ENCODE data around the gene ELAC2. TPM values are rescaled to one million over a fixed set of nuclear protein-coding genes. Genes with fewer than 3 reads are reported as not detected.

ELAC2 gene
- total RNA-seq, 1 experiment from 2014 or later: 64.4 TPM

GRCh38 chr17:13038931-13039665 is 21.3 kb upstream of the ELAC2 start:
- H3K36me3 ChIP-seq (ENCODE audit: insufficient read depth, low read length, poor library complexity, severe bottlenecking): no peaks in the 10 kb centered on the region
- H3K4me1 ChIP-seq (ENCODE audit: insufficient read depth, low read length, poor library complexity, severe bottlenecking): no peaks in the 10 kb centered on the region
- peaks cover 32% of the 10 kb centered on the region for H3K27me3 ChIP-seq (replicated peaks; ENCODE audit: insufficient read depth, low read depth, low read length, poor library complexity)
- no TSS peak for BruUV-seq (replicated peaks)
- no peaks in the 10 kb centered on the region for H3K9me3 ChIP-seq (ENCODE audit: low read depth, low read length, poor library complexity, severe bottlenecking)
- CTCF ChIA-PET: no interaction called here
- TF ChIP-seq EZH2 (IDR thresholded peaks at IDR 0.05; ENCODE audit: borderline replicate concordance, low read depth, low read length, poor library complexity, severe bottlenecking) (no peak), CTCF (conservative IDR thresholded peaks at IDR 0.05; ENCODE audit: low read depth, low read length) (no peak)
- intact Hi-C loops (cut with micrococcal nuclease; ENCODE audit: unreplicated experiment): loop anchor here (10.0 kb wide), 1 partner anchor 556 kb away; no protein-coding TSS in a partner anchor
- POLR2A ChIA-PET (ENCODE audit: low non-redundant PET): no interaction called here
- H3K4me3 ChIP-seq (ENCODE audit: low read depth, low read length, poor library complexity, severe bottlenecking): no peak overlapping the region
- H3K27ac ChIP-seq (ENCODE audit: low read depth, low read length, poor library complexity, severe bottlenecking): no peak overlapping the region
- DNase-seq (ENCODE audit: low spot score): no peak

- Histone ChIP-seq H3K27me3 (replicated peaks; ENCODE audit: insufficient read depth, low read depth, low read length, poor library complexity) (peaks cover 24% of the 10 kb centered on the region), H3K4me3 (ENCODE audit: low read depth, low read length, poor library complexity, severe bottlenecking) (no peak overlapping the region), H3K27ac (ENCODE audit: low read depth, low read length, poor library complexity, severe bottlenecking) (no peak overlapping the region), H3K4me1 (ENCODE audit: insufficient read depth, low read length, poor library complexity, severe bottlenecking) (no peaks in the 10 kb centered on the region), H3K9me3 (ENCODE audit: low read depth, low read length, poor library complexity, severe bottlenecking) (no peaks in the 10 kb centered on the region), H3K36me3 (ENCODE audit: insufficient read depth, low read length, poor library complexity, severe bottlenecking) (no peaks in the 10 kb centered on the region)
- ChIA-PET CTCF (no interaction called here), POLR2A (ENCODE audit: low non-redundant PET) (no interaction called here)
- intact Hi-C loops (cut with micrococcal nuclease; ENCODE audit: unreplicated experiment): loop anchor here (10.0 kb wide), 1 partner anchor 558 kb away; no protein-coding TSS in a partner anchor
- no peak for DNase-seq (ENCODE audit: low spot score)
- TF ChIP-seq EZH2 (IDR thresholded peaks at IDR 0.05; ENCODE audit: borderline replicate concordance, low read depth, low read length, poor library complexity, severe bottlenecking): no peak
- no TSS peak for BruUV-seq (replicated peaks)
Observed at GRCh38 chr17:13036751-13037150, 18.9 kb upstream of the ELAC2 start.

- CTCF ChIA-PET: no interaction called here
- intact Hi-C loops (cut with micrococcal nuclease; ENCODE audit: unreplicated experiment): loop anchor here (10.0 kb wide), 1 partner anchor 559 kb away; no protein-coding TSS in a partner anchor
Observed at GRCh38 chr17:13035420-13035819, 17.6 kb upstream of the ELAC2 start.

More at GRCh38 chr17:13035420-13035819, 17.6 kb upstream of the ELAC2 start:
- Histone ChIP-seq H3K4me1 (ENCODE audit: insufficient read depth, low read length, poor library complexity, severe bottlenecking) (no peaks in the 10 kb centered on the region), H3K27ac (ENCODE audit: low read depth, low read length, poor library complexity, severe bottlenecking) (no peak overlapping the region), H3K9me3 (ENCODE audit: low read depth, low read length, poor library complexity, severe bottlenecking) (no peaks in the 10 kb centered on the region), H3K36me3 (ENCODE audit: insufficient read depth, low read length, poor library complexity, severe bottlenecking) (no peaks in the 10 kb centered on the region), H3K27me3 (replicated peaks; ENCODE audit: insufficient read depth, low read depth, low read length, poor library complexity) (peaks cover 11% of the 10 kb centered on the region), H3K4me3 (ENCODE audit: low read depth, low read length, poor library complexity, severe bottlenecking) (no peak overlapping the region)
- TF ChIP-seq EZH2 (IDR thresholded peaks at IDR 0.05; ENCODE audit: borderline replicate concordance, low read depth, low read length, poor library complexity, severe bottlenecking) (no peak), CTCF (conservative IDR thresholded peaks at IDR 0.05; ENCODE audit: low read depth, low read length) (no peak)
- POLR2A ChIA-PET (ENCODE audit: low non-redundant PET): no interaction called here
- no TSS peak for BruUV-seq (replicated peaks)
- no peak for DNase-seq (ENCODE audit: low spot score)

Data from A673 (cell line).